Mammary epithelial cell (primary cell): ENCODE results near the gene PRRC1.

Experiments used
- CTCF ChIP-seq, 2 donors: IDR thresholded peaks in 1 of 2; conservative IDR thresholded peaks in 1 of 2; 2 replicates each; pipeline ENCODE4 v1.5.1; 2011 to 2012; ENCODE audit warnings: inconsistent platforms in 2 of 2, low read length in 2 of 2, mild to moderate bottlenecking in 2 of 2, control low read depth in 1 of 2, low read depth in 1 of 2; ENCODE audit not compliant: insufficient read depth in 1 of 2; ENCODE audit errors: extremely low read depth in 1 of 2
- EZH2 ChIP-seq: IDR thresholded peaks from 2 replicates; pipeline ENCODE4 v1.6.1; 2012; ENCODE audit warnings: low read length, inconsistent platforms, borderline replicate concordance

DNA sequence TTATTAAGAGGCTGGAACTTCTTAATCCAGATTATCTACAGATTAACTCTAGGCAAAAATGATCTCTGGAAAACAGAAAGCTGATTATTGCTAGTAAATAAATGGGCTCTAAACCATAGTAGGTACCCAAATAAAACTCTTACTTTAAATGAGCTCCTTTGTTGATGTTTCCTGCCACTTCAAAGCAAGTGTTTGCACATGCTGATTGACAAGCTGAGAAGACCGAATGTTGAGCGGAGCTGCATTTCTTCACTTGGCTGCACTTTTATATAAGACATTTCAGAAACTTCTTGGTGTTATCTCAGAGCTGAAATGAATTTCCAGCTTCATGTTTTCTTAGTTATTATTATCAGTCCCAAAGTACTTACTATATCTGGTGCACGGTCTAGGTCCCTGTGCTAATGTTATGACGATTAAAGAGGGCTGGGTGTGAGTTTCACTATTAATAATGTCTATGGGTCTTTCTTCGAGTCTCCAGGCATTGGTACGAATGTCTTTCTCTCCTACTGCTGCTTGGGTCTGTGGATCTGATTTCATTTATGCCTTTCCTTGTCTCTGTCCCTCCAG is 72.8 kb downstream of the PRRC1 start:
- TF ChIP-seq EZH2 (no peak), CTCF (conservative IDR thresholded peaks at IDR 0.05 in 1 of 2, IDR thresholded peaks at IDR 0.05 in 1 of 2; ENCODE audit: extremely low read depth in 1 of 2, insufficient read depth in 1 of 2, low read depth in 1 of 2, low read length in 2 of 2) (no peak)
